ENCODE results near the gene ACSF2.

Gene ACSF2

DNA sequence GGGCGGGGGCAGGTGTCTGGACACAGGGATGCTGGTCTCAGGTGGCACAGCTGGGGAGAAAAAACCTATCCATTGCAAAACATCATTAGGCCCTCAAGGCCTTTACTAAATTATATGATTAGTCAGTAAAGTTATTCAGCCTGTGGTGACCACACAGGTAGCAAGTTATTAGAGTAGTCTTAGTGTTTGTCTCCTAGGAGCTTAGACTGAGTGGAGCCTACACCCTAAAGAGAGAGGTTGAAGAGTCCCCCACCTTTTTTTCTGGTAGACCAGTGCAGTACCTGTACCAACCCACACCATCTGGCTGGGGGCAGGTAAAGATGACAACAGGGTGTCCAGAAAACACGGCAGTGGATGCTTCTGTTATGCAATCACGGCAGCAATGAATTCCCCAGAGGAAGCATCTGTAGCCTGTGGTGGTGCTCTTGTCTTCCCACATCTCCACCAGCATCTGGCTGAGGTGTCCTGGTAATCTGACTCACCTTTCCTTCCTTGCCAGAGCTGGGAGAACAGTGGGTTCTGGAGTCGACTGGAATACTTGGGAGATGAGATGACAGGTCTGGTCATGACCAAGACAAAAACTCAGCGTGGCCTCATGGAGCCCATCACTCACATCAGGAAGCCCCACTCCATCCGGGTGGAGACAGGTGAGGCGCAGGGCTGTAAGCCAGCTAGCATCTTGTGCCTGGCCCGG, 93.3 kb downstream of the ACSF2 start:
- no peak for DNase-seq (ENCODE audit: extremely low read depth in 1 of 2, low read depth in 1 of 2)

DNA sequence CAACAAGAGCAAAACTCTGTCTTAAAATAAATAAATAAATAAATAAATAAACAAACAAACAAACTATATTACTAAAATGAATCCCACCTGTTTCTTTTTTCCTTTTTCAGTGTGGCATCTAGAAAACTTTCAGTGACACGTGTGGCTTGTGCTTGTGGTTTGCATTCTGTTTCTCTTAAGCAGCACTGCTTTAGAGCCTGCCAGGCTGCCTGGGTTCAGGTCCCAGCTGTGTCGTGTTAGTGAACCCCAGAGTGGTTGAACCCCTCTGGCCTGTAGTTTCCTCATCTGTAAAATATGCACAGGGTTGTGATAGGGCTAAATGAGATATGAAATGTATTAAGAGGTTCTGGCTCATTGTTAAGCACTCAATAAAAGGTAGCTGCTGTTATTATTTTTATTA, 94.5 kb downstream of the ACSF2 start:
- no peak for DNase-seq (ENCODE audit: extremely low read depth in 1 of 2, low read depth in 1 of 2)

DNA sequence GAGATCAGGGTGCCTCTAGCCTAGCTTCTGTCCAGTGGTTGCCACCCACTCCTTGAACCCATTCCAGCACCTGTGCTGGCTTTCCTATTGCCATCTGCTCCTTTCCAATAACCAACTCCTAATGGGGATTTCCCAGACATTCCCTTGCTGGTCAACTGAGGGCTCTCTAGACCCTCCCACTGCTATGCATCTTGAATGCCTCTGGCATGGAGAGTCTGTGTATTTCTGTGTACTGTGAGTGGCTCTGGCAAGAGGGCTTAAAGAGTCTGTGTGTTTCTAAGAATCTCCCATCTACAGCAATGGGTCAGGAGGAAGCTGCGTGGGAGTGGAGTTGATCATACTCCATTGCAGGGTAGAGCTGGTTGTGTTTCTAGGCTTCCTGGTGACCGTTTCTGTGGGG, 95.5 kb downstream of the ACSF2 start:
- DNase-seq (ENCODE audit: extremely low read depth in 1 of 2, low read depth in 1 of 2): no peak

DNA sequence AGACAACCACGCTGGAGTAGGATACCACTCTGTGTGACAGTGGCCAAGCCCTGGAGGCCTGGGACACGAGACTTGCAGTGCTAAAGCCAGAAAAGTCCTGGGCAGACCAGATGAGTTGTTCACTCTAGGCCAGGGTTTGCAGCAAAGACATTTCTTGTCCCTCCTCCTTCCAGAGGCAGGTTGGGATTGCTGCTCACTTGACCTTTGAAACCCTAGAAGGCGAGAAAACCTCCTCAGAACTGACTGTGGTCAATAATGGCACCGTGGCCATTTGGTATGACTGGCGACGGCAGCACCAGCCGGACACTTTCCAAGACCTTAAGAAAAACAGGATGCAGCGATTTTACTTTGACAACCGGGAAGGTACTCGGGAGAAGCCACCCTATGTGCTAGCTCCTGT, 96.7 kb downstream of the ACSF2 start:
- no peak for DNase-seq (ENCODE audit: extremely low read depth in 1 of 2, low read depth in 1 of 2)

- no peak for DNase-seq (ENCODE audit: extremely low read depth in 1 of 2, low read depth in 1 of 2)
Observed at GRCh38 chr17:50523208-50523607, 97.2 kb downstream of the ACSF2 start.

Data from stimulated activated CD8-positive, alpha-beta memory T cell treated with anti-CD3 and anti-CD28 coated beads, Interleukin-7, amount 100 ng/mL, for 48 hours (primary cell).